Stimulated activated CD4-positive, alpha-beta T cell treated with anti-CD3 and anti-CD28 coated beads, Interleukin-1b, Interleukin-23, amount 100 ng/mL, for 4 hours (primary cell): ENCODE data around the gene KRTAP10-8.
"Not testable (repeated sequence)": the region's sequence is repeated elsewhere in the genome, so short reads cannot be mapped to it uniquely, and the experiment has no call there.

ENCODE experiments used
- DNase-seq, 2 donors: peaks; one replicate each; pipeline ENCODE4 v3.0.0-alpha.2; 2020; ENCODE audit warnings: low read depth in 2 of 2

Gene KRTAP10-8

DNA sequence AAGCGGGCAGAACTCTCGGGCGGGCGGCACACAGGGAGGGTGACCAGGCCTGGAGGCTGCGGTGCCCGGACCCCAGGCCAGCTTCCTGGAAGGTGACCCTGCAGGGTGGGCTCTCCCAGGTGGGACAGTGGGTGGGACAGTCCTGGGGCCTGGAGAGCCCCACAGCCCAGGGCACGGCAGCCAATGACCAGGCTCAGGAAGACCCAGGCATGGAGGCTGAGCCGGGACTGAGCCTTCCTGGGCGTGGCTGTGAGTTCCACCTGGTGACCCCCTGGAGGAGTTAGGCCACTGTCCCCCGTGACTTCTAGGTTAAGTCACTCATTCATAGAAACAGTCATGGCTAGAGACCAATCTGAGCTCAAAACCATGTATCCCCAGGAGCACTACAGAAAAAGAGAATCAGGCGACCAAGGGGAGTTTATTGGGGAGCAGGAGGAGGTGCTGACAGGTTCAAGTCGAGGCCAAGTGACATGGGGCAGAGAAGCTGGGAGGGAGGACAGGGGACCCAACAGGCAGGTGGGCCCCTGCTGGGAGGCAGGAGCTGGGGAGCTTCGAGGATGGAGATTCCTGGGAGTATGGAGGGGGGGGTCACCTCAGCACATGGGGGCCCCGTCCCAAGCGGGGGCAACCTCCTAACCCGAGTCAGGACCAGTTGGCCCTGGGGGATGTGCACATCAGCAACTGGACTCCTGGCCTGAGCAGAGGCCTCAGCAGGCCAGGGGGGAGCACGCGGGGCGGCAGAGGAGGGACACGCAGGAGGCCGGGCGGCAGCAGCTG is 32.6 kb upstream of the KRTAP10-8 start:
- no peak for DNase-seq

DNA sequence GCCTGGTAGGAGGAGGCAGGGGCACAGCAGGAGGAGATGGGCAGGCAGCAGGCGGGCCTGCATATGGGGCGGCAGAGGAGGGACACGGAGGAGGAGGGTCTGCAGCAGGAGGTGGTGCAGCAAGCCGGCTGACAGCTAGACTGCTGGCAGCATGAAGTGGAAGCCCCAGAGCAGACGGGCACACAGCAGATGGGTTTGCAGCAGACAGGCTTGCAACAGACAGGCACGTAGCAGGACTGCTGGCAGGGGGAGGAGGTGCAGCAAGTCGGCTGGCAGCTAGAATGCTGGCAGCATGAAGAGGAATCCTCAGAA is 32.1 kb upstream of the KRTAP10-8 start:
- DNase-seq, result no peak

DNA sequence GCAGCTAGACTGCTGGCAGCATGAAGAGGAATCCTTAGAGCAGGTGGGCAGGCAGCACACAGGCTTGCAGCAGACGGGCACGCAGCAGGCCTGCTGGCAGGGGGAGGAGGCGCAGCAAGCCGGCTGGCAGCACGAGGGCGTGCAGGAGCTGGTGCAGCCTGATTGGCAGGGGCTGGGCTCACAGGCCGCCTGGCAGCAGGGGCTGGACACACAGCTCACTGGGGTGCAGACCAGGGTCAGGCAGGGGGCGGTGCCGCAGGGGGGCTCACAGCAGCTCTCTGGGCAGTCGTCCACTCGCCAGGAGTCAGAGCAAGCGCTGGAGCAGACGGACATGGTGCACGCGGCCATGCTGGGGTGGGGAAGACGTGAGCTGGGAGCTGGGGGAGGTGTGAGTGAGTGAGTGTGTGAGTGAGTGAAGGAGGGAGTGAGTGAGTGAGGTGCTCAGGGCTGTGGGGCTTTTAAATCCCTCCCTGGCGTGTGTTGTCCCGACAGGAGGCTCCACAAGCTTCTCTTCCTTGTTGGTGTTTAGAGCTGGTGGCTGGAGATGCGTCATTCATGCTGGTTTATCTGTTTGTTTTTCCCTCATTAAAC is 31.6 kb upstream of the KRTAP10-8 start, which contains the start of gene KRTAP10-5:
Gene KRTAP10-5, minus strand, starts transcription at position 374 of the 591 bp plus-strand sequence. Its CDS starts 26 bp downstream, at position 348.
- DNase-seq, result not testable (repeated sequence)

DNA sequence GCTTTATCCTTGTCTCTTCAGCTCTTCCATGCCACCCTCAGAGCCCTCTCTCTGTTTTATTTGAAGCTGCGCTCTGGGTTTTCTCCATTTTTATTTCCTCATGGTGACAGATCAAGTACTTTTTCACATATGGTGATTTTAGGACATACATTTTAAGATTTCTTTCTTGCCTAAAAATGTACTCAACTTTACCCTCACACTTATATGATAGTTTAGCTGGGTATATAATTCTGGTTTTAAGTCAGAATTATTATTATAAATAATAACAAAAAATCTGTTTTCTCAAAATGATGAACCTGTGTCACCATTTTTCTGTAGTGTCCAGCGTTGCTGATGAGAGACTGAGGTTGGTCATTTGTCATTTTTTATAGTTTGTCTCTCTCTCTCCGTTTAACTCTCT is 30.7 kb upstream of the KRTAP10-8 start:
- DNase-seq, result no peak

DNA sequence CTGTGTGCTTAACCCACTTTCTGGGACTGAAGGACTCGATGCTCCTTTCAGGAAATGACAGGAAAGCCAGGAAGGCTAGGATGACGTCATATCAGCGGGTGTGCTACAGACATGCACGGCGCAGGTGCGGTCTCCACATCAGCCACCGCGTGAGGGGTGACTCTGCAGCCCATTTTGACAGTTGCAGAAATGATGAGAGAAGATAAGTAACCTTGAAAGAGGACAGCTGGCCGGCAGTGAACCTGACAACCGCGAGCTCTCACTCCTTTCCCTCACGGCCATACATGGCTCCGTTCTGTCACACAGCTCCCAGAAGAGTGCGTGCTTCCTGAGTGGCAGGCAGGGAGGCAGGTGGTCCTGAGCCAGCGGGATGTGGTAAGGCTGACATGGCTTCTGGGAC is 29.8 kb upstream of the KRTAP10-8 start:
- DNase-seq, result no peak

DNA sequence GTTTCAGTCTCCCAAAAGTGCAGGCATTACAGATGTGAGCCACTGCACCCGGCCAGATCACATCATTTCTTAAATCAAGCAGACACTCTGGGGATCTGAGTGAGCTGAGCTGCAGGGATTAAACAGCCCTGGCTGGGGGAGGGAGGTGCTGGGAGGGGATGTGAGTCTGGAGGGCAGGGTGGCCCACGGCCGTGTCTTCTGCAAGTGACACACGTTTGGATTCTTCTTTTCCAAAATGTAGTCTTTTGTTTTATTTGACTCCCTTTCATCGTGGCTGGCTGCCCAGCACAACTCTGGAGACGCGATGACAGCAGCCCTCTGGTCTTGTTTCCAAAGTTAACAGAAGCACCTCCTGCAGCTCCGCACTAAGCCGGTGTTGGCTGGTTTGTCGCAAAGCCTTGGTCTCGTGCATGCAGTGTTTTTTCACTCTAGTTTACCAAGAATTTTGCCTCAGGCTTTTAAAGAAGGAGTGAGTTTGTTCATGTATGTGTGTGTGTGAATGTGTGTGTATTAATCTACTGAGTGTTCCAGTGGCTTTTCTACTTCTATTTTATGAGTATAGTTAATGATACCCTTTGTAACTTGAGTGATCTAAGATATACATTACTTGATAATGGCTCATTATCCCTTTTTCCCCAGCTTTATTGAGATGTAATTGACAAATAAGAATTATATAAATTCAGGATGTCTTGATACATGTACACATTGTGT is 28.6 kb upstream of the KRTAP10-8 start:
- DNase-seq, result no peak

DNA sequence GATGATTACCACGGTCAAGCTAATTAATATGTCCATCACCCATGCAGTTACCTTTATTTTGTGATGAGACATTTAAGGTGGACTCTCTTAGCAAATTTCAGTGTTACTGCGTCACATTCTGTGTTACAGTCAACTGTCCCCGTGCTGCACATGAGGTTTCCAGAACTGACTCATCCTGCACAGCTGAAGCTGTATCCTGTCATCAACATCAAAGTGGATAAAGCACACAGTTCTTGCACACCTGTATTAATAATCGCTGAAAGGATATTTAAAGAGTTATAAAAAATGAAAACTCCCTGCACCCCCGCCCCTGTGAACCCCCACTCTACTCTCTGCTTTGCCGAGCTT is 28.1 kb upstream of the KRTAP10-8 start:
- DNase-seq, result no peak

DNA sequence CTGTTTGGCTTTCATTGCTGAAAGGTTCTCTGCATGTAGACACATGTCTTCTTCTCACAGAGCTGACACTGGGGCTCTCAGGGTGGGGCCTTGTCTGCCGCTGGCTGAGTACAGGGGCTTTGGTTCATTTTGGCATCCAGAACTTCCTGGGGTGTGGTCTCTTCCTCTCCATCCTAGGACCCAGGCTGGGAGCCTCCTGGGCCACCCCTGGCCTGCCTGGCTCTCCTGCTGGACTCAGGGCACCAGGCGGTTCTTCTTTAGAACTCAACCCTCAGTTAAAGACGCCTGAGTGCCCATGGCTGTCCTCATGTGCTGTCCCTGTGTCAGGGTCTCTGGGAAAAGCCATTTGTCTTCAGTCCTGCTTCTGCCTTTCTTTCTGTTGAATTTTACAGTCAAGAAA is 26.0 kb upstream of the KRTAP10-8 start:
- no peak for DNase-seq

DNA sequence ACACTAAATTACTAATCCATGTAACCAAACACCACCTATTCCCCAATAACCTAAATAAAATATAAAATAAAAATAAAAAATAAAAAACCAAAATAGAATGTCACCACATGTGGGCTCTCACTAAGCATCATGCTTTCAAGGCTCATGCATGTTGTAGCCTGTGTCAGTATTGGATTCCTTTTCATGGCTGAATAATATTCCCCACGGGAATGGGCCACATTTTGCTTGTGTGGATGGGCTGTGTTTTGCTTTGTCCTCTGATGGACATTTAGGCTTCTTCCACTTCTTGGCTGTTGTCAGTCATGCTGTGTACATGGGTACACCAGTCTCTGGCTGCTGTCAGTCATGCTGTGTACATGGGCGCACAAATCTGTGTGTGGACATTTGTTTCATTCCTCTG is 22.8 kb upstream of the KRTAP10-8 start:
- DNase-seq, result no peak

DNA sequence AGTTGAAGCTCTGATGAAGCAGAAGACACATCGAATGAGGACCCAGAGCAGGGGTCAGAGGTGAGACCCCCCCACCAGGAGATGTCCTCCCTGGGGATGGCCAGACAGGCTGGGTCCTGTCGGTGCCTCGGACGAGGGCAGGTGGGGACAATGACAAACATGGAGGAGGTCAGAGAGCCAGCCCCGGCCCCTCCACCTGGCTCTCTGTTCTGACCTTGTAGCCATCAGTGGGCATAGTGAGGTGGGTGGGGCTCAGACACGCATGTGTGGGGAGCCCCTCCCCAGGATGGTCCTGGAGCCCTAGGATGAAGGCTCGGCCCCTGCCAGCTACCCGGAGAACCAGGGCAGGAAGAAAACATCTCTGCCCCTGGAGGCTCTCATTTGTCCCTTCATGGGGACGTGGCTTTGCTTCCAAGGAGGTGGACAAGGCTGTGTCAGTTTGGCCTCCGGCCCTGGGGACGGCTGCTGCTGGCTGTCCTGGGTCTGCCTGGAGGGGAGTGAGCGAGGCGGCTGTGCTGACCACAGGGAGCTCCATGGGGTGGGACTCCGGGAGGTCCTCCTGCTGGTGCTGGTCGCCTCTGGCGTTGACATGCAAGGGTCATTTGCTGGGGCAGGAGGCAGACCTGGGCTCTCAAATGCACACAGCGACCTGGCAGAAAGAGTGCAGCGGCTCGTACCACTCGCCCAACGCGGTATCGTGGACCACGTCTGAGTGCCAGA is 22.1 kb upstream of the KRTAP10-8 start:
- DNase-seq, result no peak

DNA sequence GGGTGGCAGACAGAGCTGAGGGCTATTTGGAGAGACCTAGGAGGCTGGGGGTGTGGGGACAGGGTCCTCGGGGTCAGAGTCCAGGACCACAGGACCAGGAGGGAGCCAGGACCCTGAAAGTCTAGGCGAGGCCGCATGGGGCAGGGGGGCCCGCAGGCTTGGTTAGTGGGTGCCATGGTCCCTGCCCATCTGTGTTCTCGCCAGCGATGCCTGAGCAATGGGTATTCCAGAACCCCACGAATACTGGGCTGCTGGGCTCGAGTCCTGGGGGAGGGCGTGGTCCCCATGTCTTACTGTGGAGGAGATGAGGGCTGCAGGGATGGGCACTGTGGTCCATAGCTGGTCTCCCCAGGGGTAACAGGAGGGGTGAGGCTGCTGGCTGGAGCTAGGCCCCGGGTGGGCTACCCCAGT is 21.6 kb upstream of the KRTAP10-8 start:
- no peak for DNase-seq

DNA sequence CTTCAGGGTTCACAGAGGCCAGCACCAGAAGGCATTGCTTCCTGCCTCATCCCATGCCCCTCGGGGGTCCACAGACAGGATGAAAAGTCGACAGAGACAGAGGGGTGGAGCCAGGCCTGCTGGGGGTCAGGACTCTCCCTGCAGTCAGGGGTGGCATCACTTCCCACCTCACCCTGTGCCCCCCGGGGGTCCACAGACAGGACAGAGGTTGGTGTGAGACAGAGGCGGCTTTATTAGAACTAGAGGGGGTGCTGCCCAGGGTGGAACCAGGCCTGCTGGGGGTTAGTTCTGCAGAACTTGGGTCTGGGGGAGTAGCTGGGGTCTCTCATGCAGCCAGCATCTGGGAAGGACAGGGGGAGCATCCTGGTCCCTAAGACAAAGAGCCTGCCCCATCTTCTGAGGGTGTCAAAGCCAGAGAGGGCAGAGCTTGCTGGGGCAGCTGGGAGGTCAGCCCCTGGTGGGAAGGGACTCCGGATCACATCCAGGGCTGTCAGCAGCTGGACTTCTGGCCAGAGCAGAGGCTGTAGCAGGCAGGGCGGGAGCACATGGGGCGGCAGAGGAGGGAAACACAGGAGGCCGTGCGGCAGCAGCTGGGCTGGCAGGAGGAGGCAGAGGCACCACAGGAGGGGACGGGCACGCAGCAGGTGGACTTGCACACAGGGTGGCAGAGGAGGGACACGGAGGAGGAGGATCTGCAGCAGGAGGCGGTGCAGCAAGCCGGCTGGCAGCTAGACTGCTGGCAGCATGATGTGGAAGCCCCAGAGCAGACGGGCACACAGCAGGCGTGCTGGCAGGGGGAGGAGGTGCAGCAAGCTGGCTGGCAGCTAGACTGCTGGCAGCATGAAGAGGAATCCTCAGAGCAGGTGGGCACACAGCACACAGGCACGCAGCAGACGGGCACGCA is 20.7 kb upstream of the KRTAP10-8 start:
- DNase-seq, result not testable (repeated sequence)

DNA sequence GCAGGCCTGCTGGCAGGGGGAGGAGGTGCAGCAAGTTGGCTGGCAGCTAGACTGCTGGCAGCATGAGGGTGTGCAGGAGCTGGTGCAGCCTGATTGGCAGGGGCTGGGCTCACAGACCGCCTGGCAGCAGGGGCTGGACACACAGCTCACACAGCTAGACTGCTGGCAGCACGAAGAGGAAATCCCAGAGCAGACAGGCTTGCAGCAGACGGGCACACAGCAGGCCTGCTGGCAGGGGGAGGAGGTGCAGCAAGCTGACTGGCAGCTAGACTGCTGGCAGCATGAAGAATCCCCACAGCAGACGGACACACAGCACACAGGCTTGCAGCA is 20.1 kb upstream of the KRTAP10-8 start:
- not testable (repeated sequence) for DNase-seq

DNA sequence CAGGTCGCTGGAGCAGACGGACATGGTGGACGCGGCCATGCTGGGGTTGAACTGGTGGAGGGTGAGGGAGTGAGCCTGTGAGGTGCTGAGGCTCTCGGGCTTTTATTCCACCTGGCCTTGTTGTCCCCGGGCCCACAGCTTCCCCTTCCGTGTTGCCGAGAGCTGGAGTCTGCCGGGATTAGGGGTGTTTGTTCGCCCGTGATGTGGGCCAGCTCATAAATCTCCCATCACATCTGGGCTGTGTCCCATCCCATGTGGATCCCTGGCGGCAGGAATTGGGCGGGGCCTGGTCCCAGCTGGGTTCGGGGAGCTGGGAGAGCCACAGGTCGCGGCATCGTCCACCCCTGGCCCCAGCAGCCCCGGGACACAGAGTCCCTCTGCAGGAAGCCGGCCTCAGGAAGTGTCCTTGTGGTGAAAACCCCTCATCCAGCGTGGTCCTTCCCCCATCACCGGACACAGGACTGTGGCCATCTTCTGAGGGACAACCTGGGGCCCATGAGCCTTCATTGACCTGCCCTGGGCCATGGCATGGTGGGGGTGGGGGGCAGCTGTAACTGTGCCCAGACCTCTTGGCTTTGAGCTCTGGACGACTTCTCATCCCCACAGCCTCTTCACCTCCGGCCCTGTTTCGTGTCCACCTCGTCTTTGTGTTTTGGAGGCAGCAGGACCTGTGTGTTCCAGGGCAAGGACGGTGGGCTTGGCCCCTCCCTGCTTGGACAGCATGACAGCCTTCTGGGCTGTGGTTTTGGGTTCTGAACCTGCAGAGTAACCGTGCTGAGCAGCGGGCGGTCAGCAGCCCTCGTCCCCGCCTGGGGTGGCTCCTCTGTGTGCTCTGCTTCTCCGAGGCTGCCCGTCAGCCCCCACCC is 19.2 kb upstream of the KRTAP10-8 start, which contains the start of gene KRTAP10-6:
Gene KRTAP10-6, minus strand, starts transcription at position 60 of the 866 bp plus-strand sequence. Its CDS starts 21 bp downstream, at position 39.
- DNase-seq, result no peak

DNA sequence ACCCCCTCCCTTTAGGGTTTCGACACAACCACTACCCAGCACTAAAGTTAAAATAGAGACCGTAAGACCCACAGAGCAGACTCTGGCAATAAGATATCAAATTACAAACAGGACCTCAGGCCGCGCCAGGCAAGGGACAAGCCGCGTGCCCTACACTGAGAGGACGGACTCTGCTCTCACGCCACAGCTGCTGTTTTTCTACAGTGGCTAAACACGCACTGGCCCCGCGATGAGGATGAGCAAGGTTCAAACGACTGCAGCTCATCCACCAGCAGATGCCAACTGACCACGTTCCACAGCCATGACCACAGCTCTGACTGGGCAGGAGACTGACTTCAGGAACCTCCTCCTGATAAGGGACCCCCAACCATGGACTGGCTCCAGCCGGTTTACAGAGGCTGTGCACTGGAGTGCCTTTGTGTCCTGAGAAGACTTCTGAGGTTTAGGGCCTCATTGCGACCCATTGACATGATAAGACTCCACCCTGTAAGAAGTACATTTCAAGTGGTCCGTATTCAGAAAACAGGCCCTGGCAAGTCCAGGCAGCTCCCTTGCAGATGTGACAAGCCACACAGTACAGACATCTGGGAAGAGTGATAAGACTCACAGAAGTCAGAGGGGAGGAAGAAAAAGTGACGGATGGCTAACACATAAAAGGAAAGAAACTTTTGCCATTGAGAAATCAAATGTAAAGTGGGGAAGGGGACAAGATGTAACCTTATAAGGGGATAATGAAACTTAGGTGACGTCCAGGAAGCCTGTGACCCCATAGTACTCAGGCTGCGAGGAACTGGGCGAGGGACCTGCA is 18.1 kb upstream of the KRTAP10-8 start:
- DNase-seq, result no peak

DNA sequence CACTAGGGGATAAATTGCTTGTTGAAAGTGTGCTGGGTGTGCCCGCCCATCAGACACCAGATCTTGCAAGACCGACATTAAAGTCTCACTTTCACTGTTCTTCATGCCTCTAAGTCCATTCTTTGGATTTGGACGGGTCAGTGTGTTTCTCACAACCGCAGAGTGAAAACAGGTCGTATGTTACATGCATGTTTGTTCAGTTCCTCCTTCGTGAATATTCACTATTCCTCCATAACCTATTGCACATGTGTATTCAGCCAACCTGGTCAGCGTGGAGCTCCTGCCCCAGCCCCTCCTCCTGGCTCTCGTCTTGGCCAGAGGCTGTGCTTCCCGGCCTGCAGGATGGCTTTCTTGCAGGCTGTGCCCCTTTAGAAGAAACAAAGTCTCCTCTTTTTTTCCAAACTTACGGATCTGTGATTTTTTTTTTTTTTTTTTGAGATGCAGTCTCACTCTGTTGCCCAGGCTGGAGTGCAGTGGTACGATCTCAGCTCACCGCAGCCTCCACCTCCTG is 17.4 kb upstream of the KRTAP10-8 start:
- DNase-seq, result no peak

DNA sequence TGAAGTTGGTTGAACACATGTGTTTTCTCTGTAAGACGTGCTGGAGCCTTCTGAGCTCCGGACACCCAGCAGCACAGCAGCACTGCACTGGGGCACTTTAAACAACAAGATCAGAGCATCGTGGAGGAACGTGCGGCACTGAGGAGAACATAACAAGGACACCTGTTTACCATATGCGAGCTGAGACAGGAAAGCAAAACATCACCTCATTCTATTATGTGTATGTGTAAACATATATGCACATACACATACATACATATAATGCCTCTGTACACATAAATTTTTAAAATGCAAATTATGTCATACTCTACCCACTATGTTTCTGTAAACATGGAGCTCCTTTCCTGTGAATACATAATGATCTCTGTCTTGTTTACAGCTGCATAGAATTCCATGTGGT is 16.4 kb upstream of the KRTAP10-8 start:
- DNase-seq, result no peak

DNA sequence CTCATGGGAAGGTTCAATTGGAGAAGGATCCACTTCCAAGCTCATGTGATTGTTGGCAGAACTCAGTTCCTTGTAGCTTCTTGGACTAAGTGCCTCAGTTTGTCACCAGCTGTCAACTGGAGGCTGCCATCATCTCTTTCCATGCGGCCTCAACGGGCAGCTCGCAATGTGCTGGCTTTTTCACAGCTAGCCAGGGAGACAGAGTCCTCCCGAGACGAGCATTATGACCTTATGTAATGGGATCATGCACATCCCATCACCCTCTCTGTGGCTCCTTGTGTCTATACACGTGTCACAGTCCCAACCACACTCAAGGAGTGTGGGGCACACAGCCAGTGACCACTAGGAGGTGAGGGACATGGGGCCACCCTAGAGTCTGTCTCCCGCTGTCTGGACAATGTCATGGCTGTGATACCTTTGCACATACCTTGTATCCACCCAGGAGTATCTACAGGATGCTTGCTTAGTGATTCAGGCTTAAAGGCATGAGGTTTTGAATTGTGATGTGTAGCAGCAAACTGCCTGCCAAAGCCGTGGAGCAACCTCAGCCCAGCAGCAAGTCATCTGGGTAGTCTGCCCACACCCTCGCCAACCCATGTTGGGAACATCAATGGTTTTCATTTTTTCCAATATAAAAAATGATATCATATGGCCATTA is 15.7 kb upstream of the KRTAP10-8 start:
- DNase-seq, result no peak

DNA sequence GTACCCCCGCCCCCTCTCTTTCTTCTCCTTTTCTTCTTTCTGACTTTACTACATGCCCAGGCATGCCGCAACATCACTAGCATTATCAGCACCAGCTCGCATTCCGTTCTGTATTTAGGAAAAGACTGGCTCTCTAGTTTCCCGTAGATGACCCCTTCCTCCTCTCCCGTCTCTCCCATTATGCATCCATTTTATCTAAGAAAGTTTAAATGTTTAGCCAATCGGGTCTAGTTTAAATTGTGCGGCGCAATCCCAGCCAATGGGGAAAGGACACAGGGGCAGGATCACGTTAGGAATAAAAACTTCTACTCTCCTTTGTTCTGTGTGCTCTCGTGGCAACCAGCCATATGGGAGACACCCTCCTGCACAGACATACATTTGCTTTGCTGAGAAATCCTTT is 13.8 kb upstream of the KRTAP10-8 start:
- no peak for DNase-seq
